ENCODE results near the gene ZBTB24. TPM values are rescaled to one million over a fixed set of nuclear protein-coding genes. Genes with fewer than 3 reads are reported as not detected.

ZBTB24 gene
- total RNA-seq, 1 experiment from 2014 or later = 27.3 TPM

GRCh38 chr6:109485266-109485935 is 2.4 kb upstream of the ZBTB24 start:
- Histone ChIP-seq H2BK15ac (ENCODE audit: low read depth, low read length) (no peak overlapping the region), H4K20me1 (ENCODE audit: control insufficient read depth, insufficient read depth, insufficient read length) (no peaks in the 10 kb centered on the region), H4K91ac (ENCODE audit: insufficient read length, low read depth, low read length) (no peak overlapping the region), H2BK12ac (ENCODE audit: insufficient read length, low read depth, low read length) (no peak overlapping the region), H2BK120ac (ENCODE audit: low read depth, low read length, poor library complexity, severe bottlenecking) (no peak overlapping the region), H3T11ph (ENCODE audit: low read length) (no peak overlapping the region), H3K18ac (ENCODE audit: insufficient read length, low read depth, low read length) (no peak overlapping the region), H3K4me1 (ENCODE audit: insufficient read depth, low read length) (peaks cover 9% of the 10 kb centered on the region; the same call in 1 of the 2 replicates), H3K27ac (ENCODE audit: insufficient read length, low read depth, low read length) (no peak overlapping the region), H4K5ac (ENCODE audit: insufficient read length, low read depth, low read length) (no peak overlapping the region), H3K56ac (ENCODE audit: insufficient read length, low read depth, low read length) (no peak overlapping the region), H3K4me2 (ENCODE audit: insufficient read depth, insufficient read length, low read length) (no peak overlapping the region), H3K79me1 (ENCODE audit: insufficient read depth, low read depth, low read length, poor library complexity, severe bottlenecking) (peaks cover 2% of the 10 kb centered on the region), H3K27me3 (ENCODE audit: insufficient read depth, low read length) (no peaks in the 10 kb centered on the region), H2AFZ (ENCODE audit: low read length) (no peak overlapping the region), H3K14ac (ENCODE audit: insufficient read depth, low read length) (no peak overlapping the region), H2BK5ac (ENCODE audit: insufficient read length, low read length) (no peak overlapping the region), H3K23ac (ENCODE audit: insufficient read length, low read depth, low read length) (no peak overlapping the region), H3K4ac (ENCODE audit: low read depth, low read length) (no peak overlapping the region), H3K79me2 (ENCODE audit: insufficient read depth, low read length) (peaks cover 18% of the 10 kb centered on the region; the same call in 1 of the 2 replicates), H3K9ac (ENCODE audit: extremely low read depth, insufficient read length, low read length) (no peak overlapping the region), H3K9me3 (ENCODE audit: control insufficient read depth, low read depth, low read length) (no peaks in the 10 kb centered on the region), H4K8ac (replicated peaks; ENCODE audit: insufficient read length, low read depth, low read length) (no peak overlapping the region), H2AK5ac (ENCODE audit: insufficient read length, low read length) (no peak overlapping the region), H3K23me2 (ENCODE audit: insufficient read length, low read depth, low read length, poor library complexity, severe bottlenecking) (peaks cover 4% of the 10 kb centered on the region), H2BK20ac (ENCODE audit: low read depth, low read length, poor library complexity, severe bottlenecking) (no peak overlapping the region)
- Mint-ChIP-seq H3K36me3 (ENCODE audit: insufficient read depth in 1 of 3, low read depth in 3 of 3) (peaks cover 11 to 21% (median 19%) of the 10 kb centered on the region in 3 experiments), H3K27me3 (ENCODE audit: low read depth) (peaks cover 3% of the 10 kb centered on the region; the same call in 1 of the 2 replicates), H3K4me1 (peaks cover 35 to 37% of the 10 kb centered on the region in 2 experiments), H3K27ac (no peak overlapping the region), H3K9me3 (no peaks in the 10 kb centered on the region), H3K4me3 (no peak overlapping the region)
- DNase-seq = no peak
- WGBS (ENCODE audit: extremely low coverage, insufficient read length, low lambda C conversion rate) = no CpG with 5 or more reads among the region's 3 CpGs
- no peak for TF ChIP-seq CTCF (conservative IDR thresholded peaks at IDR 0.05)

All from H9 (cell line).